ENCODE data around the gene ENOX2. TPM values are rescaled to one million over a fixed set of nuclear protein-coding genes. Genes with fewer than 3 reads are reported as not detected.

Gene ENOX2
- polyA plus RNA-seq, 1 donor (not counting 4 experiments of a cell fraction or from before 2014, with no cell fraction given): 24.5 TPM

- Histone ChIP-seq H3K4me3 (ENCODE audit: control insufficient read depth in 2 of 3, extremely low read depth in 1 of 3, insufficient read depth in 2 of 3, low read depth in 1 of 3, low read length in 3 of 3) (no peak overlapping the region), H3K9me3 (ENCODE audit: control insufficient read depth, low read depth, low read length) (no peaks in the 10 kb centered on the region), H2AFZ (ENCODE audit: control insufficient read depth, low read length) (no peak overlapping the region), H3K36me3 (ENCODE audit: control insufficient read depth in 2 of 2, extremely low read depth in 1 of 2, insufficient read depth in 2 of 2, low read length in 2 of 2) (no peaks in the 10 kb centered on the region), H3K4me1 (ENCODE audit: control insufficient read depth, extremely low read depth, insufficient read depth, low read length) (peaks cover 14% of the 10 kb centered on the region), H3K9ac (ENCODE audit: control insufficient read depth, extremely low read depth, insufficient read depth, low read length) (no peak overlapping the region), H3K4me2 (ENCODE audit: control insufficient read depth, extremely low read depth, insufficient read depth, low read depth, low read length) (no peak overlapping the region), H3K79me2 (ENCODE audit: control insufficient read depth, insufficient read depth, low read length) (no peaks in the 10 kb centered on the region), H3K27ac (ENCODE audit: control insufficient read depth, insufficient read depth, low read length) (no peak overlapping the region), H3K27me3 (ENCODE audit: control insufficient read depth, extremely low read depth, insufficient read depth, low read length) (no peaks in the 10 kb centered on the region), H3K9me1 (ENCODE audit: control insufficient read depth, extremely low read depth, insufficient read depth, low read length) (no peaks in the 10 kb centered on the region), H4K20me1 (ENCODE audit: control insufficient read depth, extremely low read depth, insufficient read depth, low read length) (no peaks in the 10 kb centered on the region)
- FAIRE-seq: no peak
- no peak for DNase-seq (ENCODE audit: low read depth, low spot score)
- TF ChIP-seq, protein P1, sequence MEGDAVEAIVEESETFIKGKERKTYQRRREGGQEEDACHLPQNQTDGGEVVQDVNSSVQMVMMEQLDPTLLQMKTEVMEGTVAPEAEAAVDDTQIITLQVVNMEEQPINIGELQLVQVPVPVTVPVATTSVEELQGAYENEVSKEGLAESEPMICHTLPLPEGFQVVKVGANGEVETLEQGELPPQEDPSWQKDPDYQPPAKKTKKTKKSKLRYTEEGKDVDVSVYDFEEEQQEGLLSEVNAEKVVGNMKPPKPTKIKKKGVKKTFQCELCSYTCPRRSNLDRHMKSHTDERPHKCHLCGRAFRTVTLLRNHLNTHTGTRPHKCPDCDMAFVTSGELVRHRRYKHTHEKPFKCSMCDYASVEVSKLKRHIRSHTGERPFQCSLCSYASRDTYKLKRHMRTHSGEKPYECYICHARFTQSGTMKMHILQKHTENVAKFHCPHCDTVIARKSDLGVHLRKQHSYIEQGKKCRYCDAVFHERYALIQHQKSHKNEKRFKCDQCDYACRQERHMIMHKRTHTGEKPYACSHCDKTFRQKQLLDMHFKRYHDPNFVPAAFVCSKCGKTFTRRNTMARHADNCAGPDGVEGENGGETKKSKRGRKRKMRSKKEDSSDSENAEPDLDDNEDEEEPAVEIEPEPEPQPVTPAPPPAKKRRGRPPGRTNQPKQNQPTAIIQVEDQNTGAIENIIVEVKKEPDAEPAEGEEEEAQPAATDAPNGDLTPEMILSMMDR (optimal IDR thresholded peaks at IDR 0.05 in 1 of 3, IDR thresholded peaks at IDR 0.05 in 1 of 3, conservative IDR thresholded peaks at IDR 0.05 in 1 of 3; ENCODE audit: extremely low read depth in 1 of 3, insufficient read depth in 2 of 3, low read length in 3 of 3): no peak
- TF ChIP-seq EZH2 (IDR thresholded peaks at IDR 0.05; ENCODE audit: low read length): no peak
- dilution Hi-C loops (cut with MboI; ENCODE audit: extremely low pct_ligation_motif_present, low sequenced_read_pairs): no loop called here
These were observed 99.5 kb downstream of the ENOX2 start for GRCh38 chrX:130803537-130803936.

GRCh38 chrX:130801901-130802300 lies 101.1 kb downstream of the ENOX2 start:
- Histone ChIP-seq H4K20me1 (ENCODE audit: control insufficient read depth, extremely low read depth, insufficient read depth, low read length) (no peaks in the 10 kb centered on the region), H3K27ac (ENCODE audit: control insufficient read depth, insufficient read depth, low read length) (no peak overlapping the region), H3K4me2 (ENCODE audit: control insufficient read depth, extremely low read depth, insufficient read depth, low read depth, low read length) (no peak overlapping the region), H3K9ac (ENCODE audit: control insufficient read depth, extremely low read depth, insufficient read depth, low read length) (no peak overlapping the region), H3K9me1 (ENCODE audit: control insufficient read depth, extremely low read depth, insufficient read depth, low read length) (no peaks in the 10 kb centered on the region), H2AFZ (ENCODE audit: control insufficient read depth, low read length) (no peak overlapping the region), H3K4me3 (ENCODE audit: control insufficient read depth in 2 of 3, extremely low read depth in 1 of 3, insufficient read depth in 2 of 3, low read depth in 1 of 3, low read length in 3 of 3) (no peak overlapping the region), H3K4me1 (ENCODE audit: control insufficient read depth, extremely low read depth, insufficient read depth, low read length) (peaks cover 14% of the 10 kb centered on the region), H3K9me3 (ENCODE audit: control insufficient read depth, low read depth, low read length) (no peaks in the 10 kb centered on the region), H3K79me2 (ENCODE audit: control insufficient read depth, insufficient read depth, low read length) (no peaks in the 10 kb centered on the region), H3K27me3 (ENCODE audit: control insufficient read depth, extremely low read depth, insufficient read depth, low read length) (no peaks in the 10 kb centered on the region), H3K36me3 (ENCODE audit: control insufficient read depth in 2 of 2, extremely low read depth in 1 of 2, insufficient read depth in 2 of 2, low read length in 2 of 2) (peaks cover 0 to 2% of the 10 kb centered on the region in 2 experiments)
- no peak for DNase-seq (ENCODE audit: low read depth, low spot score)
- no peak for TF ChIP-seq EZH2 (IDR thresholded peaks at IDR 0.05; ENCODE audit: low read length)
- TF ChIP-seq, protein P1 (optimal IDR thresholded peaks at IDR 0.05 in 1 of 3, IDR thresholded peaks at IDR 0.05 in 1 of 3, conservative IDR thresholded peaks at IDR 0.05 in 1 of 3; ENCODE audit: extremely low read depth in 1 of 3, insufficient read depth in 2 of 3, low read length in 3 of 3): no peak
- dilution Hi-C loops (cut with MboI; ENCODE audit: extremely low pct_ligation_motif_present, low sequenced_read_pairs): no loop called here
- no peak for FAIRE-seq
